Hippocampal formation (tissue), 2 donors: ENCODE results near the gene PPM1H.
"Not testable (repeated sequence)": the region's sequence is repeated elsewhere in the genome, so short reads cannot be mapped to it uniquely, and the experiment has no call there.

Experiments
- DNase-seq, 2 donors: peaks; one replicate each; lab custom pipeline; 2025; lab: John Stamatoyannopoulos, UW

Gene PPM1H

GRCh38 chr12:62769076-62769619 lies 165.8 kb downstream of the PPM1H start:
- no peak for DNase-seq

- no peak for DNase-seq
Observed at GRCh38 chr12:62767946-62768345, 167.0 kb downstream of the PPM1H start.

- no peak for DNase-seq
Observed at GRCh38 chr12:62767496-62767895, 167.5 kb downstream of the PPM1H start.

- no peak for DNase-seq
Observed at GRCh38 chr12:62766496-62766895, 168.5 kb downstream of the PPM1H start.

- no peak for DNase-seq
Observed at GRCh38 chr12:62763861-62764645, 170.9 kb downstream of the PPM1H start.

- DNase-seq = no peak
Observed at GRCh38 chr12:62763312-62763711, 171.6 kb downstream of the PPM1H start.

GRCh38 chr12:62762645-62763044 lies 172.3 kb downstream of the PPM1H start:
- DNase-seq = no peak

- DNase-seq = no peak
Observed at GRCh38 chr12:62761658-62762057, 173.3 kb downstream of the PPM1H start.

- no peak for DNase-seq
Observed at GRCh38 chr12:62760779-62761178, 174.2 kb downstream of the PPM1H start.

- DNase-seq = not testable (repeated sequence)
Observed at GRCh38 chr12:62760341-62760740, 174.6 kb downstream of the PPM1H start.

GRCh38 chr12:62758216-62758615 lies 176.7 kb downstream of the PPM1H start:
- no peak for DNase-seq

GRCh38 chr12:62757048-62757447 lies 177.9 kb downstream of the PPM1H start:
- no peak for DNase-seq

GRCh38 chr12:62754706-62755105 lies 180.2 kb downstream of the PPM1H start:
- DNase-seq = no peak

- no peak for DNase-seq
Observed at GRCh38 chr12:62751810-62752155, 183.2 kb downstream of the PPM1H start.

- DNase-seq = no peak
Observed at GRCh38 chr12:62750941-62751809, 183.8 kb downstream of the PPM1H start.

- DNase-seq = no peak
Observed at GRCh38 chr12:62749586-62749985, 185.4 kb downstream of the PPM1H start.

- no peak for DNase-seq
Observed at GRCh38 chr12:62748941-62749468, 185.9 kb downstream of the PPM1H start.

- no peak for DNase-seq
Observed at GRCh38 chr12:62744551-62744950, 190.4 kb downstream of the PPM1H start.

GRCh38 chr12:62739266-62740015 lies 195.5 kb downstream of the PPM1H start:
- no peak for DNase-seq

GRCh38 chr12:62738616-62739015 lies 196.3 kb downstream of the PPM1H start:
- DNase-seq = no peak

- DNase-seq = no peak
Observed at GRCh38 chr12:62738105-62738504, 196.8 kb downstream of the PPM1H start.

- no peak for DNase-seq
Observed at GRCh38 chr12:62737615-62738014, 197.3 kb downstream of the PPM1H start.
